Vagina (tissue), 2 donors: ENCODE results near the gene F5.

ENCODE experiments used
- CTCF ChIP-seq, 3 experiments: fragments of 450-650 bp in 2 of 3; fragments of 200-600 bp in 1 of 3; sonication (generic) in 1 of 3; IDR thresholded peaks; one replicate each; pipeline ENCODE4 v1.5.1; 2017 to 2019; ENCODE audit warnings: antibody characterized with exemption in 3 of 3, mild to moderate bottlenecking in 2 of 3, moderate library complexity in 2 of 3
- POLR2A ChIP-seq, 2 donors: fragments of 450-650 bp; IDR thresholded peaks; one replicate each; pipeline ENCODE4 v1.6.1; 2017; ENCODE audit warnings: antibody characterized with exemption in 2 of 2, mild to moderate bottlenecking in 2 of 2, moderate library complexity in 2 of 2

GRCh38 chr1:169499807-169500206, 86.5 kb downstream of the F5 start:
- TF ChIP-seq CTCF (IDR thresholded peaks at IDR 0.05) (no peak), POLR2A (IDR thresholded peaks at IDR 0.05) (no peak)
